Gastrocnemius medialis (tissue), 4 donors: Measurements from ENCODE around the gene CLDN7.

Experiments
- POLR2A ChIP-seq, 2 donors: fragments of 450-650 bp; IDR thresholded peaks; one replicate each; pipeline ENCODE4 v1.6.1; 2017; ENCODE audit warnings: antibody characterized with exemption in 2 of 2, mild to moderate bottlenecking in 2 of 2, moderate library complexity in 2 of 2
- TF ChIP-seq, protein P1 (sequence below), 5 experiments: fragments of 450-650 bp in 3 of 5; fragments of 200-600 bp in 2 of 5; sonication (generic) in 2 of 5; IDR thresholded peaks in 4 of 5; conservative IDR thresholded peaks in 1 of 5; 1 replicate in 4 of 5; 2 replicates in 1 of 5; pipeline ENCODE4 v1.5.1; 2016 to 2019; ENCODE audit warnings: antibody characterized with exemption in 5 of 5, mild to moderate bottlenecking in 3 of 5, moderate library complexity in 3 of 5

DNA sequence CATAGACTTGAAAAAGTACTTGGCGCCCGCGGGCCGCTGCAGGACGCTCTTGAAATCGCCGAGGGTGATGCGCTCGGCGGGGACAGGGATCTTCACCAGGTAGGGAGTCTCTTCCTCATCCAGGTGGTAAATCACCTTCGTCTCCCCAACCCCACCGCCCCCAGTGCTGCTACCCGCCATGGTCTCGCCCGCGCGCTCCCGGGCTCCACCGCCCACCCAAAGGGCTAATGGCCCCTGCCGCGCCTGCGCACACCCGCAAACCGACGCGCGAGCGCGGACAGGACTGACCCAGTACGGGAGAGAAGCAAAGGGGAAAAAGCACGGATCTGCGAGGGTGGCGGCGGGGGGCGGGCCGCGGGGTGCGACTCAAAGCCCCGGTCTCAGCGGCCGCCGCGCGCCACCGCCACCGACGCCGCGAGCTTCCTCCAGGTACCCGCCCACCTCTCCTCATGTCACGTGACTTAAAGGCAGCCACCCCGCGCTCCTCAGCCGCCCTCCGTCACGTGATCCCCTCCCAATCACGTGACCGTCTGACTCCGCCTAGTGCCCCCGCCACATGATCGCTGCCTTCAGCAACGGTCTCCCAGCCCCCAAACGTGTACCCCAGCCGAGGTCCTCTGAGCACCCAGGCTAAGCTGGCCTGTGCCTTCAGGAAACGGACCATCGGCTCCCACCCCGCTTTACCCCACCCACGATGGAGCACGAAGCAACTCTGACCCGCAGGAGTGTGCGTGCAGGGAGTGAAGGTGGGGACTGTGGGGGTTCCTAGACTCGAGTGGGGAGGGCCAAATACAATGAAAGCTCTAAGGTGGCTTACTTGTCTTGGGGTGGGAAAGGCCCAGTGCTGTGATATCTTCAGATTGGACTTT is 28.0 kb downstream of the CLDN7 start, which contains the start of gene DVL2:
- TF ChIP-seq, protein P1, sequence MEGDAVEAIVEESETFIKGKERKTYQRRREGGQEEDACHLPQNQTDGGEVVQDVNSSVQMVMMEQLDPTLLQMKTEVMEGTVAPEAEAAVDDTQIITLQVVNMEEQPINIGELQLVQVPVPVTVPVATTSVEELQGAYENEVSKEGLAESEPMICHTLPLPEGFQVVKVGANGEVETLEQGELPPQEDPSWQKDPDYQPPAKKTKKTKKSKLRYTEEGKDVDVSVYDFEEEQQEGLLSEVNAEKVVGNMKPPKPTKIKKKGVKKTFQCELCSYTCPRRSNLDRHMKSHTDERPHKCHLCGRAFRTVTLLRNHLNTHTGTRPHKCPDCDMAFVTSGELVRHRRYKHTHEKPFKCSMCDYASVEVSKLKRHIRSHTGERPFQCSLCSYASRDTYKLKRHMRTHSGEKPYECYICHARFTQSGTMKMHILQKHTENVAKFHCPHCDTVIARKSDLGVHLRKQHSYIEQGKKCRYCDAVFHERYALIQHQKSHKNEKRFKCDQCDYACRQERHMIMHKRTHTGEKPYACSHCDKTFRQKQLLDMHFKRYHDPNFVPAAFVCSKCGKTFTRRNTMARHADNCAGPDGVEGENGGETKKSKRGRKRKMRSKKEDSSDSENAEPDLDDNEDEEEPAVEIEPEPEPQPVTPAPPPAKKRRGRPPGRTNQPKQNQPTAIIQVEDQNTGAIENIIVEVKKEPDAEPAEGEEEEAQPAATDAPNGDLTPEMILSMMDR (IDR thresholded peaks at IDR 0.05 in 4 of 5, conservative IDR thresholded peaks at IDR 0.05 in 1 of 5) = peak in 3 of 5 experiments; percentile 4 to 88 (median 77)
- peak; percentile 81 to 88 for TF ChIP-seq POLR2A (IDR thresholded peaks at IDR 0.05)
